IMR-90 (cell line): ENCODE measurements around the gene NOL8. TPM values are rescaled to one million over a fixed set of nuclear protein-coding genes. Genes with fewer than 3 reads are reported as not detected.

Experiments used
- microRNA-seq, 2 experiments: library from miRNA; stranded (forward) in 1 of 2; unstranded in 1 of 2; fragments of 10-50 nt in 1 of 2; fragments of <30 nt in 1 of 2; gene quantifications in 1 of 2; microRNA quantifications in 1 of 2; one replicate each; pipeline versions ENCODE3 to v1.1.0; 2013 to 2020; ENCODE audit not compliant: insufficient read depth in 1 of 2, insufficient read length in 1 of 2, unreplicated experiment in 1 of 2
- polyA plus RNA-seq, 3 experiments: library from polyadenylated mRNA; depleted of rRNA; stranded (reverse); fragments of >200 nt; gene quantifications; 2 replicates each; pipeline ENCODE4 v1.2.3, GENCODE V29; 2012; ENCODE audit warnings: low replicate concordance in 1 of 3
- small RNA-seq, 5 experiments: library from RNA; depleted of rRNA; stranded (forward); fragments of <200 nt; gene quantifications; one replicate each; pipeline ENCODE3, GENCODE V24; 2012
- total RNA-seq: library from RNA; depleted of rRNA; stranded (reverse); fragments of >200 nt; gene quantifications from 2 replicates; pipeline ENCODE4 v1.2.3, GENCODE V29; 2012; rRNA removed

The NOL8 gene
- total and polyA plus RNA-seq, 2 of the 4 experiments (the other 2 are of a cell fraction) = 10.1 to 18.3 TPM

Small RNA genes within 50 kb of the gene (microRNA-seq; reads per million reads assigned to microRNA genes)
- 0 to 3.3 reads per million in 2 experiments for gene MIR3651 (ENCODE audit: insufficient read depth in 1 of 2, insufficient read length in 1 of 2, unreplicated experiment in 1 of 2)
- not detected for gene SNORA84 (ENCODE audit: insufficient read depth, insufficient read length)

Small RNA genes within 50 kb of the gene (small RNA-seq; reads per million reads assigned to genes)
- gene MIR3651 (0 reads per million in 5 experiments), gene SNORA84 (0.73 to 16.3 (median 2.2) reads per million in 5 experiments)

Other genes with a start within 250 kb of the NOL8 start
- gene SPTLC1, start 209.9 kb downstream of the NOL8 start, total RNA-seq = 92.7 and 95.8 TPM in 2 replicates
- 59.9 and 65.7 TPM in 2 replicates for gene SPTLC1, start 209.9 kb downstream of the NOL8 start, polyA plus RNA-seq (2012; rRNA removed)
- gene IARS1, start 31.7 kb downstream of the NOL8 start, total RNA-seq = 383 and 414 TPM in 2 replicates
- gene IARS1, start 31.7 kb downstream of the NOL8 start, polyA plus RNA-seq (2012; rRNA removed) = 64.1 and 85.3 TPM in 2 replicates
- 1.4 and 3.6 TPM in 2 replicates for gene CENPP, start 603 bp upstream of the NOL8 start, total RNA-seq
- gene CENPP, start 603 bp upstream of the NOL8 start, polyA plus RNA-seq (2012; rRNA removed) = 0.90 and 2.0 TPM in 2 replicates
- gene OGN, start 79.2 kb upstream of the NOL8 start, total RNA-seq = under 0.01 TPM in 1 of 2 replicates, not detected in the other
- 0.10 TPM in 1 of 2 replicates, not detected in the other for gene OGN, start 79.2 kb upstream of the NOL8 start, polyA plus RNA-seq (2012; rRNA removed)
- gene OMD, start 99.1 kb upstream of the NOL8 start, total RNA-seq = not detected in 2 replicates
- gene OMD, start 99.1 kb upstream of the NOL8 start, polyA plus RNA-seq (2012; rRNA removed) = not detected in 2 replicates
- under 0.01 and 0.28 TPM in 2 replicates for gene ASPN, start 157.2 kb upstream of the NOL8 start, total RNA-seq
- 0.04 and 0.09 TPM in 2 replicates for gene ASPN, start 157.2 kb upstream of the NOL8 start, polyA plus RNA-seq (2012; rRNA removed)
- under 0.01 and 0.36 TPM in 2 replicates for gene ECM2, start 210.6 kb upstream of the NOL8 start, total RNA-seq
- gene ECM2, start 210.6 kb upstream of the NOL8 start, polyA plus RNA-seq (2012; rRNA removed) = 0.26 TPM in 2 replicates